Fibroblast of pulmonary artery (primary cell): ENCODE results near the gene NAALADL1.
"Not testable (repeated sequence)": the region's sequence is repeated elsewhere in the genome, so short reads cannot be mapped to it uniquely, and the experiment has no call there.

Source experiments
- DNase-seq: peaks from one replicate; pipeline ENCODE4 v3.0.0-alpha.2; 2010; ENCODE audit warnings: low read depth
- H3K4me3 ChIP-seq: replicated peaks from 2 replicates; pipeline ENCODE4 v1.5.1; 2011; ENCODE audit warnings: low read depth, mild to moderate bottlenecking, control low read depth, low read length, moderate library complexity
- TF ChIP-seq, protein P1 (sequence below): IDR thresholded peaks from 2 replicates; pipeline ENCODE4 v1.5.1; 2011; ENCODE audit warnings: mild to moderate bottlenecking, control low read depth, low read length, inconsistent platforms; ENCODE audit errors: missing control alignments

The NAALADL1 gene

GRCh38 chr11:65016705-65017104 lies 41.6 kb downstream of the NAALADL1 start:
- no peak for DNase-seq
- no peak overlapping the region for H3K4me3 ChIP-seq
- TF ChIP-seq, protein P1, sequence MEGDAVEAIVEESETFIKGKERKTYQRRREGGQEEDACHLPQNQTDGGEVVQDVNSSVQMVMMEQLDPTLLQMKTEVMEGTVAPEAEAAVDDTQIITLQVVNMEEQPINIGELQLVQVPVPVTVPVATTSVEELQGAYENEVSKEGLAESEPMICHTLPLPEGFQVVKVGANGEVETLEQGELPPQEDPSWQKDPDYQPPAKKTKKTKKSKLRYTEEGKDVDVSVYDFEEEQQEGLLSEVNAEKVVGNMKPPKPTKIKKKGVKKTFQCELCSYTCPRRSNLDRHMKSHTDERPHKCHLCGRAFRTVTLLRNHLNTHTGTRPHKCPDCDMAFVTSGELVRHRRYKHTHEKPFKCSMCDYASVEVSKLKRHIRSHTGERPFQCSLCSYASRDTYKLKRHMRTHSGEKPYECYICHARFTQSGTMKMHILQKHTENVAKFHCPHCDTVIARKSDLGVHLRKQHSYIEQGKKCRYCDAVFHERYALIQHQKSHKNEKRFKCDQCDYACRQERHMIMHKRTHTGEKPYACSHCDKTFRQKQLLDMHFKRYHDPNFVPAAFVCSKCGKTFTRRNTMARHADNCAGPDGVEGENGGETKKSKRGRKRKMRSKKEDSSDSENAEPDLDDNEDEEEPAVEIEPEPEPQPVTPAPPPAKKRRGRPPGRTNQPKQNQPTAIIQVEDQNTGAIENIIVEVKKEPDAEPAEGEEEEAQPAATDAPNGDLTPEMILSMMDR: no peak

GRCh38 chr11:65014726-65015227 lies 43.6 kb downstream of the NAALADL1 start:
- H3K4me3 ChIP-seq: peak overlapping the region; percentile 84
- TF ChIP-seq, protein P1: no peak
- no peak for DNase-seq

DNA sequence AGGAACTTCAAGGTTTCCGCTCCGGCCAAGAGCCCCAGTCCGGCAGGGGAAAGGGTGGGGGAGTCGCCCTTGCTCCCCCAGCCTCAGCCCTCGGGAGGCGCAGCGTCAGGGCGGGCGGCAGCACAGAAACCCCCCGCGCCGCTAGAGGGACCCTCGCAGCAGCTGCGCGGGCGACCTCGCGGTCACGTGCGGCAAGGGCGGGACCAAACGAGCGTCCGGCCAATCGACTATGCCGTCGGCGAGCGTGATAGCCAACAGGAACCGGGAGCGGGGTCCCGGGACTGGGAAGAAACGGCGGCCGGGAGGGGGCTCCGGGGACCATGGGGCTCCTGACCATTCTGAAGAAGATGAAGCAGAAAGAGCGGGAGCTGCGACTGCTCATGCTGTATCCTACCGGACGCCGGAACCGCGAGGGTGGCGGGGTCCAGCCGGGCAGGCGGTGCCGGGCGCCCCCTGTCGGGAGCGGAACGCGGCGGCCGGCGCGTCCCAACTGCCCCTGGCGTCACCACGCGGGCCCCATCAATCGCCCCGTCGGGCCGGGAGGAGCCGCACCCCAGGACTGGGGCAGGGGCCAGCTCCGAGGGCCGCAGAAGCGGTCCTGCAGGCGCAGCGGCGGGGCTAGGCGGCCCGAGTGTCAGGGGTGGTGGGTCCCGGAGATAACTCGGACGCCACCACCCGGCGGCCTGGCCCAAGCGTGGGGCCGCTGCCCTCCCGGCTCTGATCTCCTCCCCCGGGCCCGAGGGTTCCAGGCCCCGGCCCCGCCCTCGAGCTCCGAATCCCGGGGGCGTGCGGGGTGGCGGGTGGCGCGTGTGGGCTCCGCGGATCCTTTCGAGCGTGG lies 44.2 kb downstream of the NAALADL1 start, which contains the start of gene ARL2:
ARL2 (plus strand) TSS at position 273 of the 838 bp plus-strand sequence; CDS start at position 321, 48 bp downstream.
- peak; percentile 89 for DNase-seq
- TF ChIP-seq, protein P1: no peak

DNA sequence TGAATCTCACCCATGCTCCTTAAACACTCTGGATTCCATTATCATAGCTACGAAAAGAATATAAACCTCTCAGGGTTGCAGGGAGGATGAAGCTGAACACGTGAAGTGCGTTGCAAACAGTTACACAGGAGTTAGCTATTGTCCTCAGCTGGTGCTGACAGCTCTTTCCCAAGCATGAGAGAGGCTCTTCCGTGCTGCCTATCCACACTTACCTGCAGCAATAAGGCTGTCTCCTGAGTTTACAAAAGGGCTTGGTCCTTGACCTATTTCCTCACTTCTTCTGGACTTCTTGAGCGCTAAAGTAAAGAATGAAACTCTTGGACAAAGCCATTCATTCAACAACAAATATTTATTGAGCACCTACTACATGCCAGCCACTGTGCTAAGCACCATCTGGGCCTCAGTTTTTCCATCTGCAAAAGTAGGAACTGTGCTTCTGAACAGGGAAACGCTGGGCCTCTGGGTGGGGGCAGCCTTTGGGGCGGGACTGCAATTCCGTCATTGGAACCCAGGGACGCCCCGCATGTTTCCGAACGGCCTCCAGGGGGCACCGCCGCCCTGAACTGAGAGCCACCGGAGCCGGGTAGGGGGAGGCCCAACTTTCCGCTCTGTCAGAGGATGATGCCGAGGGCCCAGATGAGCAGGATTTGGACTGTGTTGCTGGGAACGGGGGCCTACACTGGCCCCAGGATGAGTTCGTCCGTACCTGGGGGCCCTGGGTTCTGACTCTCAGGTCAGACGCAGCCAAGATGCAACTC lies 45.0 kb downstream of the NAALADL1 start:
- DNase-seq: peak; percentile 89
- H3K4me3 ChIP-seq: peak overlapping the region; percentile 84
- TF ChIP-seq, protein P1: peak; percentile 63

More for the DNA sequence above, 44.2 kb downstream of the NAALADL1 start, which contains the start of gene ARL2:
- H3K4me3 ChIP-seq: peak within 1 kb of the TSS; percentile 84

GRCh38 chr11:65008873-65009272 lies 49.5 kb downstream of the NAALADL1 start:
- no peak for DNase-seq
- no peak overlapping the region for H3K4me3 ChIP-seq
- TF ChIP-seq, protein P1: no peak

DNA sequence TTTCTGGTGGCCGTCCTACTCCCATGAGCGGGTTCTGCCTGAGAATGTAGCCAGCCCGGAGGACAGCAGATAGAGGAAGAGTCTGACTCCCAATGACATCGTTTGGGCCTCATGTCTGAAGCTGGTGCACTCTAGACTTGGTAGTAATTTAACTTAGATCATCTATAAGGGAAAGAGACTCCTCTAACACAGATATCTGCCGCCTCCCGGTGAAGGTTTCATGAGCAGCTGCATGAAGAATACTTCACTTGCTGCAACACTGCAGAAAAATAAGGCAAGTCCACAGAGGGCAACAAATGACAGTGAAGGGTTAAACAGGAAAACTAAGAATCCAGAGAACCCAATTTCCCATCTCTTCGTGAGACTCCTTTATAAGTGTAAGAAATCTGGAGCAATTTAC lies 50.3 kb downstream of the NAALADL1 start:
- TF ChIP-seq, protein P1: no peak
- no peak overlapping the region for H3K4me3 ChIP-seq
- DNase-seq: no peak

DNA sequence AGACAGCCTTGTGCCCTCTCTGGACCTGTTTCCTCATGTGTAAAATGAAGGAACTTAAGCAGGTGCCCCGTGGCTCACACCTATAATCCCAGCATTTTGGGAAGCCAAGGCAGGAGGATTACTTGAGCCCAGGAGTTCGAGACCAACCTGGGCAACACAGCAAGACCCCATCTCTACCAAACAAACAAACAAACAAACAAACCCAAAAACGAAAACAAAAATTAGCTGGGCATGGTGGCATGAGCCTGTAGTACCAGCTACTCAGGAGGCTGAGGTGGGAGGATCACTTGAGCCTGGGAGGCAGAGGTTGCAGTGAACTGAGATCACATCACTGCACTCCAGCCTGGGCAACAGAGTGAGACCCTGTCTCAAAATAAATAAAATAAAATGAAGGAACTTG lies 54.4 kb downstream of the NAALADL1 start:
- DNase-seq, H3K4me3 ChIP-seq: not testable (repeated sequence)
